HG02885 (cell line): ENCODE measurements around the gene DOCK1.

ENCODE experiments used
- ATAC-seq: cut with Tn5 transposase; IDR thresholded peaks from one replicate; pipeline ENCODE4 v1.9.1; 2021; ENCODE audit warnings: mild to moderate bottlenecking; ENCODE audit not compliant: unreplicated experiment, poor library complexity

DOCK1 gene

DNA sequence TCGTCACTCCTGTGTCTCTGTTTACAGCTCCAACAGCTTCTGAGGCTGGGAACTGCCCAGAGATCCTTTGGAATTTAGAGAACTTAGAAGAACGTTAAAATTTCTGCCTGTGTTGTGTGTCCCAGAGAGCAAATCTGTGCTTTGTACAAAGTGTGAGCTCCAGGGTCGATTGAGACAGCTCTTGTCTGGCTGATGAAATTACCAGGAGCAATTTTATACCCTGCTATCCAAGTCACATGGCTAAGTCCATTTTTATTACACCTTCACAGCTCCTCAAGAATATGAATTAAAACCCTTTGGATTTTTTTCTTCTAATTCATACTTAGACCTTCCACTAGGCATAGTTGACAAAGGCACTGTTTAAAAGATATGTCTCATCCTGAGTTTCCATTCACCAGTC is 337.7 kb downstream of the DOCK1 start:
- ATAC-seq, result no peak

GRCh38 chr10:127243490-127244272 is 338.5 kb downstream of the DOCK1 start:
- no peak for ATAC-seq

GRCh38 chr10:127245456-127245855 is 340.2 kb downstream of the DOCK1 start:
- no peak for ATAC-seq

DNA sequence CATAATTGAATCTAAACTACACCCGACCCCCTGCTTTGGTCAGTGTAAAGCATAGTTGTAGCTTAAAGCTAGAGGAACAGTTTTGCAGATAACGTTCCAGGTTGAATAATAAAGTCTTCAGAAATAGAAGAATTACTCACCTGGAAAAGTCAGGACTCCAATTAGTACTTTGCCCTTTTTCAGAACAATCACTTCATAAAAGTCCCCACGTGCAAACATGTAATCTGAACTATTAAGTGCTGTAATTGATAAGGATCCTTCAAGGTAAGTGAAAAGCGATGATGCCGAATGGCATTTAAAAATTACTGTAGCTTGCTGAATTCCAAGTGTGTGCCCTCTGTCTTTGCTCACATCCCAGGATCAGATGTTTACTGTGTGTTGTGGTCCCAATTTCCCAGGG is 344.8 kb downstream of the DOCK1 start:
- no peak for ATAC-seq

DNA sequence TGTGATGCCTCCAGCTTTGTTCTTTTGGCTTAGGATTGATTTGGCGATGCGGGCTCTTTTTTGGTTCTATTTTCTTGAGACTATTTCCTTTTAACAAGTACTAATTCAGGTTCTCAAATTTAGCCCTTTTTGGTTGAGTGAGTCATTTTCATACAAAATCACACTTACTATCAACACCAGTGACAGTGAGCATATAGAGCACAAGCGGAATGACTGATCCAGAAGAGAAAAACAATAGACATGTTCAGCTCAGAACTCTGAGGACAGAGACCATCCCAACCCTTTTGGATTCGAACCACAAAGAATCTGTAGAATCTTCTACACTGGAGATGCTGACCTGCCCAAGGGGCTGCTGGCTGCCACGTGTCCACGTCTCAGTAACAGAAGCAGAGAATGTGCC is 347.6 kb downstream of the DOCK1 start:
- no peak for ATAC-seq

- ATAC-seq, result no peak
Observed at GRCh38 chr10:127254276-127254675, 349.0 kb downstream of the DOCK1 start.

DNA sequence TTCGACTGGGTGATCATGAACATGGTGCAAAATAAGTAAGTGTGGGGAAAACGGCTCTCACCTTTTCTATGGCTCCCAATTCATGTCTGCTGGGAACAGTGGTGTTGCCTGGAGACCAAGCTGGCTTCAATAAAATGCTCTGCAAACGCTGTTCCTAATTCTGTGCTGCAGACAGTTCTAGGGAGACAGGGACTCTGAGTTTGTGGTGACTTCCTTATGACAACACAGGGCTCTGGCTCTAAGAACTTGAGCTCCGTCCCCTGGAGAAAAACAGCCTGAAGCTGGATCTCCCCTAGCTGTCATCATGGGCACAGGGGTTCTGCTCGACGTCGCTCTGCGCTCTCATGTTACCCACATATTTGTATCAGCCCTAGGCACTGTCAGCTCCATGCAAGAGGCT is 352.2 kb downstream of the DOCK1 start:
- no peak for ATAC-seq

DNA sequence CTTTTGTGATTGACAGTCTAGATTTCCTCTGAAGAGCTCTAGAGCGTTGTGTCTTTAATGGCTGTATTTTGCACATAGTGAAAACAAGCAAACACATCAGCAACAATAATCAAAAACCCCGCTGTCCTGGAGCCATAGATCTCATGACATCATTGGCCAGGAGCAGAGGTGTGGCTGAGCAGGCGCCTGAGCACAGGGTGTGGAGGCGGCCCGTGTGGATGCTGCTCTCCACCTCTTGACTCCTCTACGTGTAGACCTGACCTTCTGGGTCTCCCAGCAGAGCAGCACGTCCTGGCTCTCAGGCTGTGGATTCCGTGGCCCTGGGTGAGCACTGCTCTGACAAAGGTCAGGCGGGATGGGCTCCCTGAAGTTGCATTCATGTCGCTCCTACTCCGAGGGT is 354.1 kb downstream of the DOCK1 start:
- no peak for ATAC-seq

DNA sequence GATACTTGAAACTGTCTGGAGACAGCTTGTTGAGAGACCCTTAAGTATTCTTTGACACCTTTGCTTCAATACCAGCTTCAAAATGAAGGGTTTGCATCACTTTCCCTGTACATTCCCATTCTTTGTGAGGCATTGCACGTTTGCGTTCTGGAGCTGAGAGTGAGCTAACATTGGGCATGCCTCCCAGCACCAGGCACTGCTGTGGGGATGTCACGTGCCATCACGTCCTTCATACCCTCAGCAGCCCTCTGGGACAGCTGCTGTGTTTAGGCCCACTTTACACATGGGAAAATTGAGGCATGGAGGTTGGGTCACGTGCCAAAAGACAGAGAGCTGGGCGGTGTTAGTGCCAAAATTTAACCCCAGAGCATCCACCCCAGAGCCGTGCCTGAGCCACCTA is 357.4 kb downstream of the DOCK1 start:
- ATAC-seq, result no peak

- no peak for ATAC-seq
Observed at GRCh38 chr10:127265288-127265687, 360.1 kb downstream of the DOCK1 start.

- ATAC-seq, result no peak
Observed at GRCh38 chr10:127266431-127266830, 361.2 kb downstream of the DOCK1 start.

GRCh38 chr10:127267442-127267841 is 362.2 kb downstream of the DOCK1 start:
- ATAC-seq, result no peak

GRCh38 chr10:127272076-127272475 is 366.8 kb downstream of the DOCK1 start:
- ATAC-seq, result no peak

DNA sequence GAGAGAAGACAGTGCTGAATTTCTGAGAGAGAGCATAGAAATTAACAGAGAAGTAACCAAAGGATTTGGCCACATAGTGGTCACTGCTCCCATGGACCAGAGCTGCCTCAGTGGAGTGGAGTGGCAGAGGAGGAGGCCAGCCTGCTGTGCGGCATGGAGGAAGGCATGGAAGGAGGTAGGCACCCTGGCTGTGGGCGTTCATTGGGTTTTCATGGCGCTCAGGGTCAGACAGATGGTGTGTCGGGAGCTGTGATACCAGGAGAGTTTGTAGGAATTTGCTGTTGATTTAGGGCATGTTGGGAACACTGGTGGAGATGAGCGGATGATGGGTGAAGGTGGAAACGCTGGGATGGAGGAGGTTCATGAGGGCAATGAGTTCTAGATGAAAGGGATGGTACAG is 370.0 kb downstream of the DOCK1 start:
- no peak for ATAC-seq

- no peak for ATAC-seq
Observed at GRCh38 chr10:127275793-127276450, 370.7 kb downstream of the DOCK1 start.

- no peak for ATAC-seq
Observed at GRCh38 chr10:127276794-127277462, 371.7 kb downstream of the DOCK1 start.

DNA sequence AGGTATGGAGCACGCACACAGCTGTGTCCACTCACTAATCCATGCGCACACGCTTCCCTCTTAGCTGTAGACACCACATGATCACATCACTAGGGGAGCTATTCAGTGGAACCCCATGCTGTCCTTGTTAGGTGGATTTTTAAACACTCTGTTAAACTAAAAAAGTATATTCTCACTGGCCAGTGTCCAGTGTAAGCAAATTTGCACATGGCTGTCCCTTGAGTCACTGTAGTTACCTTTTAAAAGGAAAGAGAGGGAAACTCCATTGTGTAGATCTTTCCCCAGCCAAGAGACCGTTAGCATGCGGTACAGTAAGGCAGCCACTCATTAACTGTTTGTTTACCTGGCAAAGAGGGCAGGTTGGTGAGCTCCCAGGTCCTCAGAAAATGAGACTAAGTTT is 372.8 kb downstream of the DOCK1 start:
- no peak for ATAC-seq

- no peak for ATAC-seq
Observed at GRCh38 chr10:127279334-127279774, 374.1 kb downstream of the DOCK1 start.

DNA sequence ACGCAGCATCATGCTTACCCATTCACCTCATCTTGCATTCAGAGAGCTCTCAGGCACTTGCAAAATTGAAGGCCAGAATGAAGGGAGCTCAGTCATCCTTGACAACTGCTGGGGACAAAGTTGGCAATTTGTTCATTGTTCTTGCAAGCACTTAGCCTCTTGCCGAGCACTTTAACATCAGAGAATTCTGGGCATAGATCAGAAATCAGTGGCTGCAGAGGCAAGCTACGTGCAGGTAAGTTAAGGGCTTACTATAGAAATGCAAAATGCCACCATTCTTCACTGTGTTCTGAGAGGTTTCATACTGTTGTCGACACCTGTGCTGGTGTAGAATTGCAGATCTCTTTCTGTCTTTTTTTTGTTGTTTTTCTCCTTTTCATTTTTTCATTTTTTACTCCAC is 375.2 kb downstream of the DOCK1 start:
- no peak for ATAC-seq

- no peak for ATAC-seq
Observed at GRCh38 chr10:127283017-127283416, 377.8 kb downstream of the DOCK1 start.

GRCh38 chr10:127283576-127283975 is 378.3 kb downstream of the DOCK1 start:
- no peak for ATAC-seq
